Keratinocyte (primary cell): ENCODE measurements around the gene CCDC197. TPM values are rescaled to one million over a fixed set of nuclear protein-coding genes. Genes with fewer than 3 reads are reported as not detected.

Source experiments
- DNase-seq: peaks from one replicate; pipeline ENCODE4 v3.0.0-alpha.2; 2011; ENCODE audit warnings: low read depth, missing footprints, low spot score
- FAIRE-seq: peaks from 2 replicates; lab custom pipeline; 2011; peaks lifted over from hg19 to GRCh38; lab: Jason Lieb, UNC
- H2AFZ ChIP-seq: 2 replicates; pipeline ENCODE4 v1.6.0; 2012; ENCODE audit warnings: low read length, control low read depth, inconsistent platforms; ENCODE audit not compliant: control insufficient read depth
- H3K27ac ChIP-seq: 2 replicates; pipeline ENCODE4 v1.5.1; 2011; ENCODE audit warnings: low read length; ENCODE audit not compliant: control insufficient read depth, insufficient read depth
- H3K27me3 ChIP-seq: 3 replicates; pipeline ENCODE4 v1.6.0; 2011; ENCODE audit warnings: low read length; ENCODE audit not compliant: control insufficient read depth, insufficient read depth; ENCODE audit errors: extremely low read depth
- H3K36me3 ChIP-seq, 2 experiments: 2 replicates in 1 of 2; 3 replicates in 1 of 2; pipeline ENCODE4 v1.5.1; 2011; ENCODE audit warnings: low read length in 2 of 2, mild to moderate bottlenecking in 1 of 2; ENCODE audit not compliant: control insufficient read depth in 2 of 2, insufficient read depth in 2 of 2; ENCODE audit errors: extremely low read depth in 1 of 2
- H3K4me1 ChIP-seq: 3 replicates; pipeline ENCODE4 v1.5.1; 2011; ENCODE audit warnings: low read length; ENCODE audit not compliant: control insufficient read depth, insufficient read depth; ENCODE audit errors: extremely low read depth
- H3K4me2 ChIP-seq: 3 replicates; pipeline ENCODE4 v1.6.0; 2011; ENCODE audit warnings: low read depth, low read length; ENCODE audit not compliant: control insufficient read depth, insufficient read depth; ENCODE audit errors: extremely low read depth
- H3K4me3 ChIP-seq, 3 experiments: fragments of 200-600 bp in 1 of 3; sonication (generic) in 1 of 3; 2 replicates in 2 of 3; 3 replicates in 1 of 3; pipeline ENCODE4 v1.5.1; 2011 to 2016; ENCODE audit warnings: low read length in 3 of 3, mild to moderate bottlenecking in 3 of 3, control low read depth in 2 of 3, inconsistent platforms in 1 of 3, low read depth in 1 of 3, mixed read lengths in 1 of 3, mixed run types in 1 of 3, moderate library complexity in 1 of 3; ENCODE audit not compliant: control insufficient read depth in 2 of 3, insufficient read depth in 2 of 3; ENCODE audit errors: extremely low read depth in 1 of 3
- H3K79me2 ChIP-seq: 2 replicates; pipeline ENCODE4 v1.6.0; 2012; ENCODE audit warnings: low read length; ENCODE audit not compliant: control insufficient read depth, insufficient read depth
- H3K9ac ChIP-seq: 3 replicates; pipeline ENCODE4 v1.6.0; 2011; ENCODE audit warnings: low read length; ENCODE audit not compliant: control insufficient read depth, insufficient read depth; ENCODE audit errors: extremely low read depth
- H3K9me1 ChIP-seq: 3 replicates; pipeline ENCODE4 v1.6.0; 2011; ENCODE audit warnings: low read length; ENCODE audit not compliant: control insufficient read depth, insufficient read depth; ENCODE audit errors: extremely low read depth
- H3K9me3 ChIP-seq: 2 replicates; pipeline ENCODE4 v1.5.1; 2012; ENCODE audit warnings: low read depth, low read length; ENCODE audit not compliant: control insufficient read depth
- H4K20me1 ChIP-seq: 3 replicates; pipeline ENCODE4 v1.6.0; 2011; ENCODE audit warnings: low read length; ENCODE audit not compliant: control insufficient read depth, insufficient read depth; ENCODE audit errors: extremely low read depth
- EZH2 ChIP-seq: IDR thresholded peaks from one replicate; pipeline ENCODE4 v1.6.1; 2012; ENCODE audit warnings: inconsistent platforms, mild to moderate bottlenecking, low read length, moderate library complexity
- dilution Hi-C: fragments of 300-500 bp; cut with MboI; formaldehyde crosslinking; loops from one replicate; pipeline ENCODE4 v1.7.0; 2020; ENCODE audit warnings: low sequenced_read_pairs; ENCODE audit not compliant: extremely low pct_ligation_motif_present
- polyA plus RNA-seq, 5 experiments: library from polyadenylated mRNA; depleted of rRNA in 3 of 5; stranded (reverse) in 3 of 5; stranded (forward) in 1 of 5; unstranded in 1 of 5; fragments of >200 nt; gene quantifications; 1 replicate in 1 of 5; 2 replicates in 3 of 5; 3 replicates in 1 of 5; pipeline versions ENCODE4 v1.2.1 to v1.2.3, GENCODE V29; 2011 to 2012; ENCODE audit warnings: missing spikeins in 2 of 5, low read depth in 1 of 5, low replicate concordance in 1 of 5
- TF ChIP-seq, protein P1 (sequence below), 3 experiments: IDR thresholded peaks in 1 of 3; conservative IDR thresholded peaks in 1 of 3; optimal IDR thresholded peaks in 1 of 3; 2 replicates in 2 of 3; 3 replicates in 1 of 3; pipeline versions ENCODE3 to v1.5.1; 2011; ENCODE audit warnings: low read length in 3 of 3, mild to moderate bottlenecking in 3 of 3, moderate library complexity in 2 of 3, control low read depth in 1 of 3, inconsistent platforms in 1 of 3; ENCODE audit not compliant: insufficient read depth in 2 of 3; ENCODE audit errors: extremely low read depth in 1 of 3

CCDC197 gene
- polyA plus RNA-seq, 1 donor (not counting 4 experiments of a cell fraction or from before 2014, with no cell fraction given) = not detected

DNA sequence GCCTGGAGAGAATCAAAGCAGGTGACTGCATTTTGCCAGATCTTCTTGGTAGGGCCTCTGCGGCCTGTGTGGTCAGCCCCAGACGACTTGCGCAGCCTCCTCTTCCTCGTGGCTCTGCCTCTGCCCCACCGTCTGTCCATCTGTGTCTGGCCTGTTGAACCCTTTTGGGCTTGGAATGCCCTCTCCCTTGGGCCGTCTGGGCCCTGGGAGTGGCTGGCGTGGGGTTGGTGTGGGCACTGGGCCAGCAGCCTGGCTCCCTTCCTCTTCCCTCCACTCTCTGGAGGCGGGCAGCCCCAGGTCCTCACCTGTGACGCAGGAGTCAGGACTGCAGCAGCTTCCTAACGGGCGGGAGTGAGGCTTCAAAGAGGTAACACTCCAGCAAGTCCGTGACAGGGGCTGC lies 9.7 kb upstream of the CCDC197 start:
- H3K79me2 ChIP-seq = no peaks in the 10 kb centered on the region
- no peaks in the 10 kb centered on the region for H3K36me3 ChIP-seq
- H3K9ac ChIP-seq = no peak overlapping the region
- H3K27me3 ChIP-seq = peaks cover 6% of the 10 kb centered on the region
- H3K4me3 ChIP-seq = no peak overlapping the region
- H2AFZ ChIP-seq = no peak overlapping the region
- H3K9me1 ChIP-seq = no peaks in the 10 kb centered on the region
- no peak for TF ChIP-seq EZH2
- TF ChIP-seq, protein P1, sequence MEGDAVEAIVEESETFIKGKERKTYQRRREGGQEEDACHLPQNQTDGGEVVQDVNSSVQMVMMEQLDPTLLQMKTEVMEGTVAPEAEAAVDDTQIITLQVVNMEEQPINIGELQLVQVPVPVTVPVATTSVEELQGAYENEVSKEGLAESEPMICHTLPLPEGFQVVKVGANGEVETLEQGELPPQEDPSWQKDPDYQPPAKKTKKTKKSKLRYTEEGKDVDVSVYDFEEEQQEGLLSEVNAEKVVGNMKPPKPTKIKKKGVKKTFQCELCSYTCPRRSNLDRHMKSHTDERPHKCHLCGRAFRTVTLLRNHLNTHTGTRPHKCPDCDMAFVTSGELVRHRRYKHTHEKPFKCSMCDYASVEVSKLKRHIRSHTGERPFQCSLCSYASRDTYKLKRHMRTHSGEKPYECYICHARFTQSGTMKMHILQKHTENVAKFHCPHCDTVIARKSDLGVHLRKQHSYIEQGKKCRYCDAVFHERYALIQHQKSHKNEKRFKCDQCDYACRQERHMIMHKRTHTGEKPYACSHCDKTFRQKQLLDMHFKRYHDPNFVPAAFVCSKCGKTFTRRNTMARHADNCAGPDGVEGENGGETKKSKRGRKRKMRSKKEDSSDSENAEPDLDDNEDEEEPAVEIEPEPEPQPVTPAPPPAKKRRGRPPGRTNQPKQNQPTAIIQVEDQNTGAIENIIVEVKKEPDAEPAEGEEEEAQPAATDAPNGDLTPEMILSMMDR (optimal IDR thresholded peaks at IDR 0.05 in 1 of 3, IDR thresholded peaks at IDR 0.05 in 1 of 3, conservative IDR thresholded peaks at IDR 0.05 in 1 of 3; ENCODE audit: extremely low read depth in 1 of 3, insufficient read depth in 2 of 3, low read length in 3 of 3) = no peak
- no peak overlapping the region for H3K4me2 ChIP-seq
- dilution Hi-C loops = no loop called here
- peaks cover 3% of the 10 kb centered on the region for H3K4me1 ChIP-seq
- FAIRE-seq (no peak), DNase-seq (no peak)
- no peaks in the 10 kb centered on the region for H4K20me1 ChIP-seq
- no peaks in the 10 kb centered on the region for H3K9me3 ChIP-seq
- no peak overlapping the region for H3K27ac ChIP-seq

DNA sequence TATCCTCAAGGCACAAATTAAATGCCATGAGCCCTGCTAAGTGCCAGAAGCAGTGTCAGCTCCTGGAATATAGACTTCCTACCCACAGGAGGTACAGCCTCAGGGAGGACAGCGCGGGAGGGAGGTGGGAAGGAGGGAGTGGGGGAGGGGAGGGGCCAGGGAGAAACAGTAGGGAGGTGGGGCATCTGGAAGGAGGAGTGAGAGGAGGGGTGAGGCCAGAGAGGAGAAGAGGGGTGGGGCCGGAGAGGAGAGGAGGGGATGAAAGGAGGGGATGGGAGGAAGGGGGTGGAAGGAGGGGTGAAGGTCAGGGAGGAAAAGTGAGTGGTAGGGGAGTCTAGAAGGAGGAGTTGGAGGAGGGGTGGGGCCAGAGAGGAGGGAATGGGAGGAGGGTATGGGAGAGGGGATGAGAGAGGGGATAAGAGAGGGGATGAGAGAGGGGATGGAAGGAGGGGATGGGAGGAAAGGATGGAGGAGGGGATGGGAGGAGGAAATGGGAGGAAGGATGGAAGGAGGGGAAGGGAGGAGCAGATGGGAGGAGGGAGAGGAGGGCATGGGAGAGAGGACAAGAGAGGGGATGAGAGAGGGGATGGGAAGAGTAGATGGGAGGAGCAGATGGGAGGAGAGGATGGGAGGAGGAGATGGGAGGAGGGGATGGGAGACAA lies 9.2 kb upstream of the CCDC197 start:
- no peaks in the 10 kb centered on the region for H3K79me2 ChIP-seq
- H3K9ac ChIP-seq = no peak overlapping the region
- H4K20me1 ChIP-seq = no peaks in the 10 kb centered on the region
- dilution Hi-C loops = no loop called here
- H3K9me1 ChIP-seq = no peaks in the 10 kb centered on the region
- H3K27ac ChIP-seq = no peak overlapping the region
- peaks cover 3% of the 10 kb centered on the region for H3K4me1 ChIP-seq
- H3K4me2 ChIP-seq = no peak overlapping the region
- H3K4me3 ChIP-seq = no peak overlapping the region
- no peak overlapping the region for H2AFZ ChIP-seq
- no peak for FAIRE-seq
- H3K27me3 ChIP-seq = peaks cover 6% of the 10 kb centered on the region
- H3K36me3 ChIP-seq = no peaks in the 10 kb centered on the region
- no peak for DNase-seq
- H3K9me3 ChIP-seq = no peaks in the 10 kb centered on the region
- TF ChIP-seq EZH2 = no peak
- TF ChIP-seq, protein P1 (optimal IDR thresholded peaks at IDR 0.05 in 1 of 3, IDR thresholded peaks at IDR 0.05 in 1 of 3, conservative IDR thresholded peaks at IDR 0.05 in 1 of 3; ENCODE audit: extremely low read depth in 1 of 3, insufficient read depth in 2 of 3, low read length in 3 of 3) = no peak
